Ecto neural progenitor cell (in vitro differentiated cells): ENCODE results near the gene OSBPL9.
"Not testable (repeated sequence)": the region's sequence is repeated elsewhere in the genome, so short reads cannot be mapped to it uniquely, and the experiment has no call there.

Experiments
- DNase-seq: peaks from one replicate; pipeline ENCODE4 v3.0.0-alpha.2; 2018; ENCODE audit warnings: low spot score

OSBPL9 gene

GRCh38 chr1:51788938-51789337 is 172.0 kb downstream of the OSBPL9 start:
- DNase-seq: no peak

- no peak for DNase-seq
Measured at GRCh38 chr1:51789342-51789741, 172.4 kb downstream of the OSBPL9 start.

- DNase-seq: no peak
Measured at GRCh38 chr1:51790385-51790784, 173.5 kb downstream of the OSBPL9 start.

DNA sequence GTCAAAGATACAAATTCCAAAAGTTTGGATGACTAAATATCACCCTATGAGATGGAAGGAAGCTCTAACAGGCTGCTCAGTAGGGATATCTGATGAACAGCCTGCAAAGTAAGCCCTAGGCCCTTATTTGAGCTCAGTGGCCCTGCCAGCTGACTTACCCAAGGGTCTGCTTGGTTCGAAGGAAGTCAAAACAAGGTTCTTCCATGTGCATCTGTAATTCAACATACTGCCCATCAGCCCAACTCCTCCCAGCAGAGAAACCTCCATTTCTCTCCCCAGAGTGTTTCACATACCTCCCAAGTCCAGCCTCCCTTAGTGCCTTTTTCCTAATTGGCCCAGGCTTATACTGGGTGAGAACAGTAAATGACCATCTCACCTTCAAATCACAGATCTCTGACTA is 175.0 kb downstream of the OSBPL9 start:
- no peak for DNase-seq

DNA sequence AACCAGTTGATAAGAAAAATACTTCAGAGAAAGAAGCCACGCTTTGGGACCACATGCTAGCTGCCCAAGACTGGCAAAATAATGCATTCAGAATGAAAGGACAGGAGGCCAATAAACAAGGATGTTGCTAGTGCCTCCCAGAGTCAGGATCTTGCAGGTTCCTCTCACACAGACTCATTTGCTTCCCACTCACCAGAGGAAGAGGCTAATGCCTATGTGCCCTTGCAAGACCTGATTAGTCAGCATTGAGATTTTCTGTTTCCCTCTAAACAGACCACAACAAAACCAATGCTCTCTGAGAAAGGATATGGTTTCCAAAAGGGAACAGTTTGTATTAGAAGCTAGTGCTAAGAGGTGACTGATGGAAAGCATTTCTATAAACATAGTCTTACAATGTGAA is 176.0 kb downstream of the OSBPL9 start:
- no peak for DNase-seq

DNA sequence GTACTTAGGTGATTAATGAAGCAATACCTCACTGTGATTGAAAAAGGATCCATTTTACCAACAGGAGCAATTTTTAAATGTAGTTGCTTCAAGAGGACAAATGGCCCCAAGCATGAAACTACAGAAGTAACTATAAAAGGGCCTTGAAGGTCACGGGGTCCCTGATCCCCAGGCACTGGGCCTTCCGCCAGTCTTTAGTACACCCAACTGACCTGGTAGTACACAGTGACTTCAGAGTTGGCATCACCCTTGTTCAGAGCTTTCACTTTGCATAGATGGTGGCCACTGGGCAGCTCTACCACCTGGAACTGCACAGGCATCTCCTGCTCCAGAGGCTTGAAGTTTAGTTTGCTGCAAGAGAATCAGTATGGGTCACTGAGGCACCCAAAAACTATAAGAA is 177.4 kb downstream of the OSBPL9 start:
- DNase-seq: no peak

- no peak for DNase-seq
Measured at GRCh38 chr1:51794868-51795267, 178.0 kb downstream of the OSBPL9 start.

GRCh38 chr1:51799372-51799771 is 182.5 kb downstream of the OSBPL9 start:
- DNase-seq: no peak

DNA sequence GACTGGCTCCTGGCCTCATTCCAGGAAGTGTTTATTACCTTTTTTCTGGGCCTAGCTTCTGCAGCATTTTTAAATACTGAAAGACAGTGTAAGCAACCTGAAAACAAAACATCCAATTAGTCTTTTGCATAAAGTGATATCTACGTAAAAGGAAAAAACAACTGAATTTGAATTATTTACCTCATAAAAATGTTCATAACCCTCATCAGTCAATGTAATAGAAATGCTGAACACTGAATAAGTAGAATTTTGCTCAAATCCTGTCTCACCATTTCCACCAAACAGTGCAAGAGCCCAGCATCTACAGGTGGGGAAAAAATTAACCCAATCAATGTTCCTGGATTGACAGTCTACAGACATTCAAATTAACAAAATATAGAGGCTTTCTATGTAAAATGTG is 197.6 kb downstream of the OSBPL9 start:
- no peak for DNase-seq

- DNase-seq: no peak
Measured at GRCh38 chr1:51818487-51818886, 201.6 kb downstream of the OSBPL9 start.

GRCh38 chr1:51819021-51819420 is 202.1 kb downstream of the OSBPL9 start:
- not testable (repeated sequence) for DNase-seq

- DNase-seq: no peak
Measured at GRCh38 chr1:51819810-51820209, 202.9 kb downstream of the OSBPL9 start.

- DNase-seq: no peak
Measured at GRCh38 chr1:51829058-51829457, 212.2 kb downstream of the OSBPL9 start.

GRCh38 chr1:51833700-51834099 is 216.8 kb downstream of the OSBPL9 start:
- no peak for DNase-seq

GRCh38 chr1:51837243-51837642 is 220.4 kb downstream of the OSBPL9 start:
- DNase-seq: no peak
